B cell (primary cell): ENCODE results near the gene PTPMT1.

ENCODE experiments used
- EZH2 ChIP-seq: IDR thresholded peaks from 2 replicates; pipeline ENCODE4 v1.6.1; 2012; ENCODE audit warnings: borderline replicate concordance, low read depth, mild to moderate bottlenecking, moderate library complexity, low read length; ENCODE audit not compliant: insufficient read depth, poor library complexity, severe bottlenecking
- TF ChIP-seq, protein P1 (sequence below): fragments of 200-600 bp; IDR thresholded peaks from one replicate; pipeline ENCODE4 v1.8.0; 2022; ENCODE audit warnings: antibody characterized with exemption, mild to moderate bottlenecking

- TF ChIP-seq EZH2, result no peak
- TF ChIP-seq, protein P1, sequence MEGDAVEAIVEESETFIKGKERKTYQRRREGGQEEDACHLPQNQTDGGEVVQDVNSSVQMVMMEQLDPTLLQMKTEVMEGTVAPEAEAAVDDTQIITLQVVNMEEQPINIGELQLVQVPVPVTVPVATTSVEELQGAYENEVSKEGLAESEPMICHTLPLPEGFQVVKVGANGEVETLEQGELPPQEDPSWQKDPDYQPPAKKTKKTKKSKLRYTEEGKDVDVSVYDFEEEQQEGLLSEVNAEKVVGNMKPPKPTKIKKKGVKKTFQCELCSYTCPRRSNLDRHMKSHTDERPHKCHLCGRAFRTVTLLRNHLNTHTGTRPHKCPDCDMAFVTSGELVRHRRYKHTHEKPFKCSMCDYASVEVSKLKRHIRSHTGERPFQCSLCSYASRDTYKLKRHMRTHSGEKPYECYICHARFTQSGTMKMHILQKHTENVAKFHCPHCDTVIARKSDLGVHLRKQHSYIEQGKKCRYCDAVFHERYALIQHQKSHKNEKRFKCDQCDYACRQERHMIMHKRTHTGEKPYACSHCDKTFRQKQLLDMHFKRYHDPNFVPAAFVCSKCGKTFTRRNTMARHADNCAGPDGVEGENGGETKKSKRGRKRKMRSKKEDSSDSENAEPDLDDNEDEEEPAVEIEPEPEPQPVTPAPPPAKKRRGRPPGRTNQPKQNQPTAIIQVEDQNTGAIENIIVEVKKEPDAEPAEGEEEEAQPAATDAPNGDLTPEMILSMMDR, result no peak
These were observed 26.4 kb downstream of the PTPMT1 start for GRCh38 chr11:47591764-47592163.
